SK-N-SH (cell line): ENCODE measurements around the gene TM7SF3. TPM values are rescaled to one million over a fixed set of nuclear protein-coding genes. Genes with fewer than 3 reads are reported as not detected.
"Not testable (repeated sequence)": the region's sequence is repeated elsewhere in the genome, so short reads cannot be mapped to it uniquely, and the experiment has no call there.

Source experiments
- CTCF ChIA-PET: fragments of 300-600, 350-600 bp; formaldehyde crosslinking; extraction: SDS; loops from one replicate; lab custom pipeline; 2021; lab: Yijun Ruan, JAX
- POLR2A ChIA-PET: fragments of 350-600 bp; sonication (Branson Sonifier 250); formaldehyde crosslinking; extraction: SDS; loops from one replicate; lab custom pipeline; 2020; ENCODE audit warnings: antibody characterized with exemption, inconsistent platforms; lab: Yijun Ruan, JAX
- DNase-seq: peaks from one replicate; pipeline ENCODE4 v3.0.0; 2012
- H2AFZ ChIP-seq: fragments of 200-600 bp; sonication (generic); 2 replicates; pipeline ENCODE4 v1.8.1; 2016; ENCODE audit warnings: antibody characterized with exemption, mild to moderate bottlenecking, low read depth
- H3F3A ChIP-seq: fragments of 200-600 bp; sonication (generic); replicated peaks from 2 replicates; pipeline ENCODE3; 2016; ENCODE audit warnings: antibody characterized with exemption, mild to moderate bottlenecking; ENCODE audit not compliant: insufficient read depth
- H3K27ac ChIP-seq, 2 experiments: fragments of 200-500 bp in 1 of 2; fragments of 200-600 bp in 1 of 2; sonication (Bioruptor generic) in 1 of 2; sonication (generic), shearing (Covaris generic) in 1 of 2; 2 replicates each; pipeline versions ENCODE4 v1.5.1 to v1.6.1; 2014 to 2016; ENCODE audit warnings: low read depth in 2 of 2, inconsistent platforms in 1 of 2, low read length in 1 of 2, mild to moderate bottlenecking in 1 of 2, mixed read lengths in 1 of 2
- H3K27me3 ChIP-seq: fragments of 200-600 bp; sonication (generic), shearing (Covaris generic); 2 replicates; pipeline ENCODE4 v1.6.1; 2016; ENCODE audit warnings: mixed run types; ENCODE audit not compliant: insufficient read depth
- H3K36me3 ChIP-seq, 2 experiments: fragments of 200-500 bp in 1 of 2; fragments of 200-600 bp in 1 of 2; sonication (Bioruptor generic) in 1 of 2; sonication (generic) in 1 of 2; replicated peaks in 1 of 2; 2 replicates each; pipeline versions ENCODE3 to v1.5.1; 2014 to 2016; ENCODE audit warnings: low read length in 1 of 2, mild to moderate bottlenecking in 1 of 2; ENCODE audit not compliant: insufficient read depth in 2 of 2, control insufficient read depth in 1 of 2
- H3K4me1 ChIP-seq, 2 experiments: fragments of 200-500 bp in 1 of 2; fragments of 200-600 bp in 1 of 2; sonication (Bioruptor generic) in 1 of 2; sonication (generic), shearing (Covaris generic) in 1 of 2; 2 replicates each; pipeline versions ENCODE4 v1.5.1 to v1.6.1; 2014 to 2016; ENCODE audit warnings: low read depth in 1 of 2, low read length in 1 of 2, mixed run types in 1 of 2; ENCODE audit not compliant: insufficient read depth in 2 of 2, control insufficient read depth in 1 of 2
- H3K4me2 ChIP-seq: fragments of 200-600 bp; sonication (generic), shearing (Covaris generic); 2 replicates; pipeline ENCODE4 v1.6.1; 2017; ENCODE audit warnings: mixed run types
- H3K4me3 ChIP-seq, 2 experiments: fragments of 200-500 bp in 1 of 2; fragments of 200-600 bp in 1 of 2; sonication (Bioruptor generic) in 1 of 2; sonication (generic), shearing (Covaris generic) in 1 of 2; 2 replicates each; pipeline versions ENCODE4 v1.5.1 to v1.8.1; 2014 to 2016; ENCODE audit warnings: low read depth in 2 of 2, inconsistent platforms in 1 of 2, low read length in 1 of 2, mild to moderate bottlenecking in 1 of 2, mixed read lengths in 1 of 2, moderate library complexity in 1 of 2
- H3K79me2 ChIP-seq: fragments of 200-600 bp; sonication (generic); 2 replicates; pipeline ENCODE4 v1.8.1; 2017; ENCODE audit warnings: mild to moderate bottlenecking; ENCODE audit not compliant: insufficient read depth
- H3K9ac ChIP-seq: fragments of 200-600 bp; sonication (generic); 2 replicates; pipeline ENCODE4 v1.6.1; 2017; ENCODE audit warnings: mixed run types
- H3K9me2 ChIP-seq: fragments of 200-600 bp; sonication (generic); 2 replicates; pipeline ENCODE4 v1.6.1; 2017; ENCODE audit warnings: mixed run types
- H3K9me3 ChIP-seq: fragments of 200-600 bp; sonication (generic); 2 replicates; pipeline ENCODE4 v1.6.1; 2017; ENCODE audit warnings: mixed run types, mild to moderate bottlenecking, moderate library complexity
- H4K20me1 ChIP-seq: fragments of 200-600 bp; sonication (generic); 2 replicates; pipeline ENCODE4 v1.6.1; 2017; ENCODE audit warnings: mild to moderate bottlenecking, mixed run types; ENCODE audit not compliant: insufficient read depth
- EZH2phosphoT487 ChIP-seq: fragments of 200-600 bp; sonication (generic); IDR thresholded peaks from 2 replicates; pipeline ENCODE4 v1.6.1; 2017; ENCODE audit warnings: low read depth, mixed run types, mild to moderate bottlenecking, antibody characterized with exemption, moderate library complexity, borderline replicate concordance
- IRF3 ChIP-seq: fragments of 150-350 bp; IDR thresholded peaks from 2 replicates; pipeline ENCODE4 v1.6.1; 2016; ENCODE audit warnings: mild to moderate bottlenecking, low read depth, low read length
- MAX ChIP-seq: IDR thresholded peaks from 2 replicates; pipeline ENCODE4 v1.4.0; 2012; ENCODE audit warnings: low read depth
- RAD21 ChIP-seq: IDR thresholded peaks from 2 replicates; pipeline ENCODE4 v1.6.1; 2012; ENCODE audit warnings: mild to moderate bottlenecking, low read length
- WGBS: methylation state at CpG from one replicate; pipeline ENCODE4 v1.1.6; 2017; ENCODE audit warnings: low lambda C conversion rate; 5-methylcytosine and 5-hydroxymethylcytosine counted together
- polyA plus RNA-seq, 3 experiments: library from polyadenylated mRNA; depleted of rRNA; stranded (reverse); fragments of >200 nt; gene quantifications; 2 replicates each; pipeline ENCODE4 v1.2.3, GENCODE V29; 2012

The TM7SF3 gene
- polyA plus RNA-seq, 1 of the 3 experiments (the other 2 are of a cell fraction), result 72.1 TPM

- CTCF ChIA-PET, H3K79me2 ChIP-seq, POLR2A ChIA-PET, H3K27ac ChIP-seq, H3K27me3 ChIP-seq, H3K36me3 ChIP-seq, H3K4me1 ChIP-seq, H3K4me2 ChIP-seq, H3K9me3 ChIP-seq, H3K9me2 ChIP-seq, H3F3A ChIP-seq, H3K4me3 ChIP-seq, H2AFZ ChIP-seq, H3K9ac ChIP-seq, DNase-seq, H4K20me1 ChIP-seq: not testable (repeated sequence)
- 81% methylated on average over 1 of the region's 1 CpG for WGBS
These were observed 27.8 kb upstream of the TM7SF3 start for GRCh38 chr12:27042018-27042417.

GRCh38 chr12:27040637-27041036 is 26.5 kb upstream of the TM7SF3 start:
- POLR2A ChIA-PET, H3F3A ChIP-seq: not testable (repeated sequence)

GRCh38 chr12:27034607-27035293 is 20.6 kb upstream of the TM7SF3 start:
- ChIA-PET POLR2A (no interaction called here), CTCF (no interaction called here)
- Histone ChIP-seq H4K20me1 (no peaks in the 10 kb centered on the region), H3K9me3 (no peaks in the 10 kb centered on the region), H3K27ac (no peak overlapping the region), H3K4me3 (no peak overlapping the region), H3F3A (no peaks in the 10 kb centered on the region), H3K9ac (no peak overlapping the region), H3K9me2 (no peaks in the 10 kb centered on the region), H3K4me1 (no peaks in the 10 kb centered on the region), H3K4me2 (no peak overlapping the region), H2AFZ (no peak overlapping the region), H3K79me2 (no peaks in the 10 kb centered on the region), H3K36me3 (peaks cover 18 to 20% of the 10 kb centered on the region in 2 experiments), H3K27me3 (no peaks in the 10 kb centered on the region)
- 95% methylated on average over 21 of the region's 21 CpGs for WGBS
- TF ChIP-seq IRF3 (no peak), EZH2phosphoT487 (no peak)
- no peak for DNase-seq

More at GRCh38 chr12:27040637-27041036, 26.5 kb upstream of the TM7SF3 start:
- H3K9ac ChIP-seq, H3K27ac ChIP-seq, H3K4me1 ChIP-seq, H3K79me2 ChIP-seq, H2AFZ ChIP-seq, H3K9me3 ChIP-seq, DNase-seq, H3K4me3 ChIP-seq, H3K27me3 ChIP-seq, H4K20me1 ChIP-seq, H3K36me3 ChIP-seq, CTCF ChIA-PET, H3K4me2 ChIP-seq, H3K9me2 ChIP-seq: not testable (repeated sequence)
- 95% methylated on average over 2 of the region's 4 CpGs for WGBS

GRCh38 chr12:27032679-27033078 is 18.5 kb upstream of the TM7SF3 start:
- H2AFZ ChIP-seq, result no peak overlapping the region
- DNase-seq, result no peak
- CTCF ChIA-PET, result no interaction called here

More at GRCh38 chr12:27032679-27033078, 18.5 kb upstream of the TM7SF3 start:
- Histone ChIP-seq H3F3A (no peaks in the 10 kb centered on the region), H3K36me3 (peaks cover 32 to 38% of the 10 kb centered on the region in 2 experiments), H3K4me2 (no peak overlapping the region), H3K9ac (no peak overlapping the region), H3K9me2 (no peaks in the 10 kb centered on the region), H3K27me3 (no peaks in the 10 kb centered on the region), H3K9me3 (no peaks in the 10 kb centered on the region), H4K20me1 (no peaks in the 10 kb centered on the region), H3K79me2 (peaks cover under 1% of the 10 kb centered on the region; the same call in 1 of the 2 replicates), H3K27ac (no peak overlapping the region), H3K4me3 (no peak overlapping the region), H3K4me1 (no peaks in the 10 kb centered on the region)
- POLR2A ChIA-PET, result interaction anchor here (1.0 kb wide), 1 partner anchor 10 kb away, joined by 3 read pairs; the partner anchor contains the start of gene MED21
- WGBS, result 100% methylated on average over 3 of the region's 3 CpGs
- no peak for TF ChIP-seq MAX
- TF ChIP-seq RAD21, result no peak
